SU-DHL-6 (cell line): ENCODE results near the gene CYP4V2.

Experiments
- H2AFZ ChIP-seq: fragments of 200-600 bp; sonication (generic); 2 replicates; pipeline ENCODE4 v1.6.1; 2014; ENCODE audit warnings: low read depth, mild to moderate bottlenecking, moderate library complexity, mixed read lengths, antibody characterized with exemption, low read length; ENCODE audit not compliant: severe bottlenecking
- H3F3A ChIP-seq: fragments of 200-600 bp; shearing (Covaris generic); 2 replicates; pipeline ENCODE4 v1.6.0; 2016; ENCODE audit warnings: antibody characterized with exemption, mild to moderate bottlenecking; ENCODE audit not compliant: insufficient read depth
- H3K27ac ChIP-seq: fragments of 200-600 bp; sonication (generic); 2 replicates; pipeline ENCODE4 v1.5.1; 2016; ENCODE audit warnings: low read depth, mild to moderate bottlenecking, low read length, moderate library complexity, mixed read lengths
- H3K27me3 ChIP-seq: fragments of 200-600 bp; sonication (generic), shearing (Covaris generic); 2 replicates; pipeline ENCODE4 v1.6.0; 2014; ENCODE audit warnings: mild to moderate bottlenecking, low read length
- H3K36me3 ChIP-seq: fragments of 200-600 bp; sonication (generic); 2 replicates; pipeline ENCODE4 v1.6.1; 2014; ENCODE audit warnings: mild to moderate bottlenecking, low read length, mixed read lengths
- H3K4me2 ChIP-seq: fragments of 300-600, 200-600 bp; shearing (Covaris generic), sonication (generic); 2 replicates; pipeline ENCODE4 v1.6.0; 2014; ENCODE audit warnings: low read length, low read depth, mild to moderate bottlenecking; ENCODE audit not compliant: poor library complexity, severe bottlenecking
- H3K4me3 ChIP-seq: fragments of 200-600 bp; sonication (generic); 2 replicates; pipeline ENCODE4 v1.5.1; 2014; ENCODE audit warnings: antibody characterized with exemption, low read length, mild to moderate bottlenecking, mixed read lengths; ENCODE audit not compliant: insufficient read depth, poor library complexity, severe bottlenecking
- H3K79me2 ChIP-seq: fragments of 200-600 bp; sonication (generic); 2 replicates; pipeline ENCODE4 v1.6.1; 2014; ENCODE audit warnings: mild to moderate bottlenecking, low read length, moderate library complexity; ENCODE audit not compliant: insufficient read depth
- H3K9ac ChIP-seq: fragments of 200-600 bp; sonication (generic); 2 replicates; pipeline ENCODE4 v1.7.0; 2014; ENCODE audit warnings: mild to moderate bottlenecking, low read length
- H3K9me2 ChIP-seq: fragments of 200-600 bp; sonication (generic); replicated peaks from 2 replicates; pipeline ENCODE4 v1.6.1; 2014; ENCODE audit warnings: low read length; ENCODE audit not compliant: insufficient read depth
- H3K9me3 ChIP-seq: fragments of 200-600 bp; sonication (generic); 2 replicates; pipeline ENCODE4 v1.6.1; 2014; ENCODE audit warnings: low read length, mixed read lengths; ENCODE audit not compliant: insufficient read depth
- H4K20me1 ChIP-seq: fragments of 200-600 bp; sonication (generic); 2 replicates; pipeline ENCODE4 v1.6.1; 2014; ENCODE audit warnings: low read depth, mild to moderate bottlenecking, antibody characterized with exemption, low read length, moderate library complexity, mixed read lengths
- CTCF ChIP-seq: fragments of 200-600 bp; sonication (generic); IDR thresholded peaks from one replicate; pipeline ENCODE4 v1.5.1; 2017; ENCODE audit warnings: antibody characterized with exemption, mild to moderate bottlenecking, low read length, moderate library complexity; ENCODE audit not compliant: insufficient read depth, poor library complexity, severe bottlenecking
- EZH2phosphoT487 ChIP-seq: fragments of 200-600 bp; sonication (generic), shearing (Covaris generic); conservative IDR thresholded peaks from 2 replicates; pipeline ENCODE4 v1.6.1; 2018; ENCODE audit warnings: mild to moderate bottlenecking, antibody characterized with exemption, low read length, moderate library complexity, mixed read lengths

Gene CYP4V2

GRCh38 chr4:186248643-186249042, 57.3 kb downstream of the CYP4V2 start:
- Histone ChIP-seq H3K4me3 (no peak overlapping the region), H3K9me2 (no peaks in the 10 kb centered on the region), H3K9ac (no peak overlapping the region), H3K27ac (no peak overlapping the region), H3K79me2 (no peaks in the 10 kb centered on the region), H3K36me3 (no peaks in the 10 kb centered on the region), H3K27me3 (no peaks in the 10 kb centered on the region), H2AFZ (no peak overlapping the region), H3K4me2 (no peak overlapping the region), H4K20me1 (no peaks in the 10 kb centered on the region), H3F3A (no peaks in the 10 kb centered on the region), H3K9me3 (no peaks in the 10 kb centered on the region)
- no peak for TF ChIP-seq CTCF
- no peak for TF ChIP-seq EZH2phosphoT487

DNA sequence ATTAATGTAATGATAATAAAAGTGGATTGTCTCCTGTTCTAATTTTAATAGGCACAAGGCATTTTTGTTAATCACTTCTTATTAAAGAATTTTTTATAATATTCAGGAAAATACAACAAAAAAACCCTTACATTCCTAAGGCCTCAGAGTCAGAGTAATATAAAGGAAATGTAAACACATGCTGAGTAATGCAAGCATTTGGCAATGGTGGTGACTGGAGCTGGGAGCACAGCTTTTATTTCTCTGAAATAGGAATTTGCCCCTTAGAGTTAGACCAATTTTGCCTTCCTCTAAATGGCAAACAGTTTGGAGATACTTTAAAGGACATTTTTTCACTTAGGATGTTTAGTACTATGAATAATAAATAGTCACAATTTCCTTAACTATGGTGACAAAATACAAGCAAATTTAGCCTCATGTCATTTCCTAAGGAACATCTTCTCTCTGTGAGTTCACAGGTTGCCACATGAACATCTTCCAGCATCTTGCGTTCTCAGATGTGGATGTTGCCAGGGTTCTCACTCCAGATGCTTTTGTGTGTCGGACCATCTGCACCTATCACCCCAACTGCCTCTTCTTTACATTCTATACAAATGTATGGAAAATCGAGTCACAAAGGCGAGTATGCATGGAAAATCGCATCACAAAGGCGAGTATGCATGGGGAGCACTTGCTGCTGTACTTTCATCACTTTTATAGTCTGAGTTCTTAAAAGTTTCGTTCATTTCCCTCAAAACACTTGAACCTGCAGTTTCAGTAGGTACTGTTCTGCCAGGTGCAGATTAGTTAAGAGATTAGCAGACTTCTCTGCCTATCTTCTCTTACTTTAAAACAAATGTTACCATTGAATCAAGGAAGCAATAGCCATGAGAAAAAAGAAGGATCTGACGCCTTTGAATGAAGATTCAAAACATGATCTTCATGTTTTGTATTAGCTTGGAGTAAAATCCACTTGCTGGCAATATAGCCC, 58.7 kb downstream of the CYP4V2 start:
- H4K20me1 ChIP-seq, result no peaks in the 10 kb centered on the region
- no peaks in the 10 kb centered on the region for H3K27me3 ChIP-seq
- no peak overlapping the region for H2AFZ ChIP-seq
- no peak overlapping the region for H3K9ac ChIP-seq
- H3F3A ChIP-seq, result no peaks in the 10 kb centered on the region
- no peaks in the 10 kb centered on the region for H3K9me2 ChIP-seq
- H3K36me3 ChIP-seq, result no peaks in the 10 kb centered on the region
- no peaks in the 10 kb centered on the region for H3K79me2 ChIP-seq
- H3K9me3 ChIP-seq, result no peaks in the 10 kb centered on the region
- H3K27ac ChIP-seq, result no peak overlapping the region
- H3K4me2 ChIP-seq, result no peak overlapping the region
- H3K4me3 ChIP-seq, result no peak overlapping the region
- TF ChIP-seq CTCF (no peak), EZH2phosphoT487 (no peak)

GRCh38 chr4:186250760-186251159, 59.4 kb downstream of the CYP4V2 start:
- no peak overlapping the region for H3K4me2 ChIP-seq
- H3K9me3 ChIP-seq, result no peaks in the 10 kb centered on the region
- H2AFZ ChIP-seq, result no peak overlapping the region
- H3K4me3 ChIP-seq, result no peak overlapping the region
- no peaks in the 10 kb centered on the region for H4K20me1 ChIP-seq
- H3K79me2 ChIP-seq, result no peaks in the 10 kb centered on the region
- no peak for TF ChIP-seq EZH2phosphoT487
- no peak for TF ChIP-seq CTCF
- no peaks in the 10 kb centered on the region for H3K36me3 ChIP-seq
- H3K9ac ChIP-seq, result no peak overlapping the region
- H3F3A ChIP-seq, result no peaks in the 10 kb centered on the region
- no peaks in the 10 kb centered on the region for H3K9me2 ChIP-seq
- no peaks in the 10 kb centered on the region for H3K27me3 ChIP-seq
- H3K27ac ChIP-seq, result no peak overlapping the region
